ENCODE measurements around the gene CAVIN1.
A peak's percentile ranks its signal among the peaks of the same experiment; 100 is the strongest.
"Not testable (repeated sequence)": the region's sequence is repeated elsewhere in the genome, so short reads cannot be mapped to it uniquely, and the experiment has no call there.

The CAVIN1 gene

GRCh38 chr17:42378959-42379594 is 44.0 kb downstream of the CAVIN1 start:
- DNase-seq (ENCODE audit: low spot score): peak; percentile 70

- no peak for DNase-seq (ENCODE audit: low spot score)
These were observed 44.6 kb downstream of the CAVIN1 start for GRCh38 chr17:42378359-42378958.

GRCh38 chr17:42373896-42374295 is 49.2 kb downstream of the CAVIN1 start:
- no peak for DNase-seq (ENCODE audit: low spot score)

GRCh38 chr17:42372142-42372541 is 50.9 kb downstream of the CAVIN1 start:
- no peak for DNase-seq (ENCODE audit: low spot score)

GRCh38 chr17:42368797-42369561 is 54.1 kb downstream of the CAVIN1 start:
- not testable (repeated sequence) for DNase-seq (ENCODE audit: low spot score)

GRCh38 chr17:42368310-42368709 is 54.7 kb downstream of the CAVIN1 start:
- not testable (repeated sequence) for DNase-seq (ENCODE audit: low spot score)

- DNase-seq (ENCODE audit: low spot score): not testable (repeated sequence)
These were observed 56.7 kb downstream of the CAVIN1 start for GRCh38 chr17:42366176-42367023.

GRCh38 chr17:42365136-42365535 is 57.9 kb downstream of the CAVIN1 start:
- no peak for DNase-seq (ENCODE audit: low spot score)

GRCh38 chr17:42363767-42364585 is 59.1 kb downstream of the CAVIN1 start:
- no peak for DNase-seq (ENCODE audit: low spot score)

- no peak for DNase-seq (ENCODE audit: low spot score)
These were observed 59.8 kb downstream of the CAVIN1 start for GRCh38 chr17:42363231-42363630.

- DNase-seq (ENCODE audit: low spot score): no peak
These were observed 60.7 kb downstream of the CAVIN1 start for GRCh38 chr17:42362245-42362961.

- no peak for DNase-seq (ENCODE audit: low spot score)
These were observed 61.3 kb downstream of the CAVIN1 start for GRCh38 chr17:42361781-42362186.

GRCh38 chr17:42360388-42360787 is 62.7 kb downstream of the CAVIN1 start:
- DNase-seq (ENCODE audit: low spot score): not testable (repeated sequence)

GRCh38 chr17:42359133-42359532 is 63.9 kb downstream of the CAVIN1 start:
- DNase-seq (ENCODE audit: low spot score): no peak

- no peak for DNase-seq (ENCODE audit: low spot score)
These were observed 64.6 kb downstream of the CAVIN1 start for GRCh38 chr17:42358434-42358833.

GRCh38 chr17:42354956-42355843 is 67.9 kb downstream of the CAVIN1 start:
- no peak for DNase-seq (ENCODE audit: low spot score)

Data from NAMALWA (cell line).